Measurements from ENCODE around the gene ADGRD1. TPM values are rescaled to one million over a fixed set of nuclear protein-coding genes. Genes with fewer than 3 reads are reported as not detected.

Gene ADGRD1
- polyA plus RNA-seq, 1 donor = 9.3 TPM

GRCh38 chr12:131025939-131026702 lies 72.4 kb downstream of the ADGRD1 start:
- DNase-seq = no peak

- DNase-seq = no peak
These were observed 73.0 kb downstream of the ADGRD1 start for GRCh38 chr12:131026754-131027153.

- no peak for DNase-seq
These were observed 73.6 kb downstream of the ADGRD1 start for GRCh38 chr12:131027264-131027663.

DNA sequence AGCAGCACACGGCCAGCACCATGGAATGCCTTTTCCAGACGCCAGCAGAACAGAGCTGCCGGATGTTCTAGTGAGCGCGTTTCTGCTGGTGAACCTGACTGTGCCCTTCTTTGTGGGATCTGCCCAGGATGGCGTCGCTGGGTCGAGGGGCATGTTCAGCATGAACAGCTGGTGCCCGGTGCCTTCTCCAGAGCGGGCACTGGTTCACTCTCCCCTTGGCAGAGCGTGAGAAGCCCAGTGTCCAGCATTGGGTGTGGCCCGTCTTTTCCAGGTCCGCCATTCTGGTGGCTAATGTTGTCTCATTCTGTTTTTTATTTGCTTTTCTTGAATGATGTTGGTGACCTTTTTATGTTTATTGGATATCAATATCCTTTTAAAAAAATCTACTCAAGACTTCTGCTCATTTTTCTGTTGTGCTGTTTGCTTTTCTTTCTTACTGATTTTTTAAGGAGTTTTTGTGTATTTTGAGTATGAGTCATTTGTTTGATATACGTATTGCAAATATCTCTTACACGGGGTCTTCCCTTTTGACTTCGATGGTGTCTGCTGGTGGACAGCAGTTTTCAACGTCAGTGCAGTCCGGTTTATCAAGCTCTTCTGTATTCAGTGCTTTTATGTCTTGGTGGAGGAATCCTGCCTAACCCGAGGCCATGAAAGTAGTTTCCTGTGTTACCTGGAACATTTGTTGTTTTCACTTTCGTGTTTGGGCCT lies 74.3 kb downstream of the ADGRD1 start:
- no peak for DNase-seq

DNA sequence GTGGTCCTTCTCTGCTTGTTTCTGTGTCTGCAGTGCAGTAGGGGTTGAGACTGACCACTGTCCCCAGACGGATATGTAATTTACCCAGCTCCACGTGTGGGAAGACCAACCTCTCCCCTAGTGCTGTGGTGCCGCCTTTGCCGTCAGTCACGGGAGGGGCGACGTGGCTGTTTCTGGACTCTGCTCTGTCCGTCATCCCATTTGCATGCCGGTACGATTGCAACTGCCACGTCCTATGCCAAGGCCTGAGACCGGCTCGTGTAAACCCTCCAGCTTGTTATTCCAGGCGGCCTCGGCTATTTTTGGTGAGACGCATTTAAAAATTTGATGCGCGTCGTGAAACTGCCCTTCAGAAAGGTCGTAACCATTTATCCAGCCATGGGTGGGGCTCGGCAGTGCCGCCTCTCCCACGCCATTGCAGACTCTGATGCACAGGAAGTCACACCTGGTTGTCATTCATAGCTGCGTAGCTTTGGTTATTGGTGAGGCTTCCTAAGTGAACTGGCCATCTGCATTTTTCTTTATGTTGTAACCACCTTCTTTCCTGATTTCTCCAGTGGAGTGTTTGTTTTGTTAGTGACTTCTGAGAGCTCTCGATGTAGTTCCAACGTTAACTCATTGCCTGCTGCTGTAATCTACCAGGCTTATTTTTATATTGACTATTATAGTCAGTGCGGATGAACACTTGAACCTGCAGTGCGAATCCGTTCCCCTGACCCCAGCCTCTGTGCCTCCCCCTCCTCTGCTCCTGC lies 75.1 kb downstream of the ADGRD1 start:
- no peak for DNase-seq

DNA sequence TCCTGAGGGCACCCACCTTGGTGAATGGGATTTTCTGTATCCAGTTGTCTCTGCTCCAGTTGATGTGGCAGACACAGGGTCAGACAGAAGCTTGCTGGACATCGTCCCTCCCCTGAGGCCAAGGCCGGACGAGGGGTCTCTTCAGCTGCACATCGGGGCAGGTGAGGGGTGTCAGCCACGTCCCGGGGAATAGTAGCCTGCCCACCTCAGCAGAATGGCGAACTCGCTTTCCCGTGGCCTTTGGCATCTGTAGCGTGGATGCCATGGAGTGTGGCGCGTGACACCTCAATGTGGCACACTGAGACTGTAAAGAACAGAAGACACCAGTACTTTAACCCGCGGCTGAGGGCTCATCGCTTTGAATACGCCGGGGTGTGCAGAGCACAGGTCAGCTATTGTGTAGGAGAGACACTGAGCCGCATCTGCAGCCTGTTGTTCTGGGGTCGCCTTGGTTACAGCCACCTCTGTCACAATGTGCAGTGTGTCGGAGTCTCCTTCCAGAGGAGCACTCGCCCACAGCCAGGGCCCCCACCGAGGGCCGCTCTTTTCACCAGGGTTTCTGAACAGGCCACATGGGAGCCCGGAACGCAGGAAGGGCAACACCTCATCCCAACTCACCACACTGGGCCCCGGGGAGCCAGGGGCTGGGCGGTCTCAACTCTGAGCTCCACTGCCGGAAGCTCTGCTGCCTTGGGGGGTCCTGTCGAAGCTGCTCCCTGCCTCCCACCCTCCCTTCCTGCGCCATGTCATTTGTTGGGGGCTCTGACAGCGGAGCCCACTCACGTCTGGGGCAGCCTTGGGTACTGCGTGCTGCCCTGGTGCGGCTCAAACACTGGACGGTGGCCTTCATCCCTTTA lies 77.0 kb downstream of the ADGRD1 start:
- no peak for DNase-seq

DNA sequence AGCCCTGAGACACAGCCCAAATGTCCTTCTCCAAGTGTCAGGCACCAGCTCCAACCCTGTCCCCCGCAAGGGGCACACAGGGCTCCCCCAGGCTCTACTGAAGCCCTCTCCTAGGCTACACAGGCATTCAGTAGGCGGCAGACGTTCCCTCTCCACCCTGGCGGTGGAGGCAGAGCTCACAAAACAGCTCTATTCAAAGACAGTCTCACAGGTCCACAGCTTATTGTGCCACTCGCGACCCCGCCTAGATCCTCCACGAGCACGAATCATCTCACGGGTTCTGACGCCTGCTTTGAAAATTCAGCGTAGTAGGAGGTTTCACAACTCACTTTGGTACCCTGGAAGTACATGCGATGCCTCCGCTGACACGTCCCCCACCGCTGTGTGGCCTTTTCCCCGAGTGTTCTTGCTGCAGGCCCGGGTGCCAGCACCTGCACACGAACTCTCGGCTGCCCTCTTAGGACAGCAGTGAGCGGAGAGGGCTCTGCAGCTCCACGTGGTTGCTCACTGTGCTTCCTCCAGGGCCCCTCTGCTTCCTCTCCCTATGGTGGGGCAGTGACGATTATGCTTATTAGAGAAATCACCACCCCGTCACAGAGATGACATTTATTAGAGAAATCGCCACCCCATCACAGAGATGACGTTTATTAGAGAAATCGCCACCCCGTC lies 78.5 kb downstream of the ADGRD1 start:
- DNase-seq = no peak

DNA sequence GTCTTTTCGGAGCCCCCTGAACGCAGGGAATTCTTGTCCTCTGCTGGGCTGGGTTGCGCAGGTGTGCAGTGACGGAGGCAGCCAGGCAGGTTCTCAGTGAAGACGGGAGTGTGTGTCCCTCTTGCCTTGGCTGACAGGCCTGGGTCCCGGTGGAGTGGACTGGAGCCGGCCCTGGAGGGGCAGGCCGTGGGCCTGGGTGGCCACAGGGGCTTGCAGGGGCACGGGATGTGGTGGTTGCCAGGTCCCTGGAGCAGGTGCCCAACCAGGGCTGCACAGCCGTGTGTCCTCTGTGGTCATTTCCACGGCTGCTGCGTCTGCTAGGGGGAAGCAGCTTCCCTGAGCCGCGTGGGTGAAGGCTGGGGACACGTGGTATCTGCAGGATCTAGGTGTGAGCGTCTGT lies 79.8 kb downstream of the ADGRD1 start:
- no peak for DNase-seq

- no peak for DNase-seq
These were observed 80.3 kb downstream of the ADGRD1 start for GRCh38 chr12:131033886-131034482.

GRCh38 chr12:131034631-131035244 lies 81.0 kb downstream of the ADGRD1 start:
- DNase-seq = no peak

DNA sequence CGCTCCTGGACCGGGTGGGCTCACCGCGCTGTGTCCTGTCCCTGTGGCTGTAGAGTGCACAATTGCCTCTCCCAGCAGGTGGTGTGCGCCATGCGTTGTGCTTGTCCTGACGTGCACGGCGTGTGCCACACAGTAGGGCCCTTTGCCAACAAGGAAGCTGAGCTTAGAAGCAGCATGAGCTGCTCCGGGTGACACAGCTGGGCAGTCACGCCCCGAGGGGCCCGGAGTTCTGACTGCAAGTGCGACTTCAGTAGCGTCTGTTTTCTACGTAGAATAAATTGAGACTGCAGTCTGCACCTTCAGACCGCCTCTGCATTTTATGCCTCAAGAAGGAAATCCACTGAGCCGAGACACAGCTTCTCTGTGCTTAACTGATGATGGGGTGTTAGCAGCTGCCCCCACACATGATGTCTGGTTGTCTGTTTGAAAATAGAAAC lies 81.6 kb downstream of the ADGRD1 start:
- DNase-seq = no peak

DNA sequence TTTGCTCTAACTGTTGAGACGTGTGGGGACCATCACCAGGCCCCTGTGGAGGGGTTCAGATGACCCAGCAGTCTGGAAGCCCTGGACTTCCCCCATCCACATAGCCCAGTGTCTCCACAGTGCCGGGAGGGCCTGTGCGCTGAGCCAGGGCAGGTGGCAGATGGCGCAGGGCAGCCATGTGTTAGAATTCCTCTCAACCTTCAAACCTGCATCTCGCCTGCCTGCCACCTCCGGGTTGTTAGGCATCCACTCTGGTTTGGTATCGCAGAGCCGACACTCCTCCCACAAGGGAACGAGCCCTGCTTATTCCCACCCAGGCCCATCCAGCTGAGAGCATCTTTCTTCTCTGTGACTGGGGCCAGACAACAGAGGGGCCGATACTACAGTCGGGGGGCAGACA lies 84.5 kb downstream of the ADGRD1 start:
- DNase-seq = no peak

DNA sequence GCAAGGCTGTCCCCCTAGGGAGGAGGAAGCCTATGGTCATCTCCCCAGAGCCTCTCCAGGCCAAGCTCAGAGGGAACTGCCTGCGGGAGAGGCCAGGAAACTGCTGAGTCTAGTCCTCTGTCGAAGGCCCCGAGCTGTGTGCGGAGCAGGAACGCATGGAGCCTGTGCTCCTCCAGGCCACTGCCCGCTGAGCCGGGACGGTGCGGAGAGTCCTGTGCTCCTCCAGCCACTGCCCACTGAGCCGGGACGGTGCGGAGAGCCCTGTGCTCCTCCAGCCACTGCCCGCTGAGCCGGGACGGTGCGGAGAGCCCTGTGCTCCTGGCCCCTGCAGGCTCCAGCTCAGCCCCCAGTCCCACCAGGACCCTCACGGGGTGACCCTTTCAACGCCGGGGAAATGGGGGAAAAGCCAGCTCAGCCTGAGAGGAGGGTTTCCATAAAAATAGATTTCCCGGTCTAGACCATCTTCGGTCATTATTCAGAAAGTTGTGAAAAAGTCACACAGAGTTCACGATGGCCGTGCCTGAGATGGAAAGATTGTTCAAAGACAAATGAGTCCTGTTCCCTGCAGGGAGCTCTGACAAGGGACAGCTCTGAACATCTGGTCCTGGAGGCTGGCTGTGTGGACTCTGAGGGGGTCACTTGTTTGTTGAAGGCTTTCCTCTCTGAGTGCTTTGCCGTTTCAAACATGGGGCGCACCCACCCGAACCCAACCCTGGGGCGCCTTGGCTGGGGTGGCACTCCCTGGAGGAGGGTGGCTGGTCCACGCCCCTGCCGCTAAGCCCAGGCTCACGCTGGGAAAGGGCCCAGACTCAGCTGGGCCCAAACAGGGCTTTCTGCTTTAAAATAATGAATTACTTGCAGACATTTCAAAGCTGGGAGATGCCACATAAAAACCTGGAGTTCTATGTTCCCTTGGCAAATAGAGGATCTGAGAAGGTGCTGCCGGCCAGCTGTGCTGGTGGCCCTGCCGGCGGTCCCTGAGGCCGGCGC lies 85.5 kb downstream of the ADGRD1 start:
- no peak for DNase-seq

DNA sequence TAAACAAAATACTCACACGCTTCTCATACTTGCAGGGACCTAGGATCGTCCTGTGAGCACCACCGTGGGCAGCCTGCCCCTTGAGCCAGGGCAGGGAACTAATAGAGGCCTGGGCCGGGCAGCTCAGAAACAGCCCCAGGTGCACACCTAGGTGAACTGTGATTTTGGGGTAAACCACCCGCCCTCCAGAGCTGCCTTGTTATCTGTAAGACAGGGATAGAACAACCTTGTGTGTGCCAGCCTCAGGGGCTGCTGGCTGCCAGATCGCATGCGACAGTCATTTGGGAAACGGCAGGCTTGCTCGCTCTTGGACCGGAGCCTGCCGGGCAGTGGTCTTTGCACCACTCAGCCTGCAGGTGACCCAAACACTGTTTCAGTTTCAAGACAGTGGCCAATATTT lies 86.8 kb downstream of the ADGRD1 start:
- DNase-seq = no peak

DNA sequence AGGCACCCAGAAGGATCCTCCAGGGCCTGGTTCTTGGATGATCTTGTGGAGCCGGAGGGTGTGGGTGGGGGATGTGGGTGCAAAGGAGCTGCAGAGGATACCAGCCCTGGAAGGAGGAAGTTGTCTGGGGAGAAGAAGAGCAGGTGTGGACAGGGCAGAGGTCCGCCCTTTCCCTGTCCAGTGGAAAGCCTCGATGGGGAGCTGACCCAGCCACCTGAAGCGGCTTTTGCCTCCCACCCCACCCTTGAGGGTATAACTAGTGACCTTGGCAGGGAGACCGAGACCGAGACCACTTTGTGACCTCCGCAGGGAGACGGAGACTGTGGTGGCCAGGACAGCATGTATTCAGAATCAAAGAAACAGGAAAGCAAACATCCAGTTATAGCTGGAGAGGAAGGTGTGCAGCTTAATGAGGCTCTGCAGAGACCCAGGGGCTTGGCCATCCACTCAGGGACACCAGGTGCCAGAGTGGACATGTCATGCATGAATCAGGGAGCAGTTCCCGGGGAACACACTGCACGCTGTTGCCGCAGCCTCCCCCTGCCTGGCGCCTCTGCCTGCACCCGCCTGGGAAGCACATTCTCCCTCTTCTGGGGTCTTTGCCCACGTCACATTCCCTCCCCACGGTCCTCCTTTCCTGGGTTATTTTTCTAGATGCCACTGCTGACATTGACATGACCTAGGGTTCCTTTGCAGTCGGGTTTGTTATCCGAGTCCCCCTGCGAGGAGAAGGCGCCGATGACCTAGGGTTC lies 87.7 kb downstream of the ADGRD1 start:
- no peak for DNase-seq

GRCh38 chr12:131041968-131042833 lies 88.5 kb downstream of the ADGRD1 start:
- no peak for DNase-seq

GRCh38 chr12:131042834-131043245 lies 89.1 kb downstream of the ADGRD1 start:
- no peak for DNase-seq

- no peak for DNase-seq
These were observed 89.7 kb downstream of the ADGRD1 start for GRCh38 chr12:131043401-131043871.

All from hindlimb muscle (tissue), 1 donor.